IMR-90 (cell line): ENCODE measurements around the gene FNDC10. TPM values are rescaled to one million over a fixed set of nuclear protein-coding genes. Genes with fewer than 3 reads are reported as not detected.

Experiments
- ATAC-seq: fragments of 200-7000 bp; cut with Tn5 transposase; 2 replicates; pipeline ENCODE4 v1.9.1; 2020; ENCODE audit warnings: low read depth, mild to moderate bottlenecking, moderate library complexity
- BruUV-seq: library from RNA; stranded (reverse); fragments of 400-500 nt; replicated peaks from 2 replicates; lab custom pipeline; 2021; lab: Mats Ljungman, UMichigan
- CTCF ChIA-PET: fragments of 300-600 bp; formaldehyde crosslinking; extraction: SDS; loops from one replicate; lab custom pipeline; 2021; ENCODE audit warnings: antibody characterized with exemption; lab: Yijun Ruan, JAX
- POLR2A ChIA-PET: fragments of 300-600 bp; sonication (Branson Sonifier 250); formaldehyde crosslinking; loops from one replicate; lab custom pipeline; 2022; ENCODE audit warnings: antibody characterized with exemption; ENCODE audit not compliant: unreplicated experiment; lab: Charles Lee
- DNase-seq: peaks from one replicate; pipeline ENCODE4 v3.0.0; 2013
- H2AFZ ChIP-seq: replicated peaks from 2 replicates; pipeline ENCODE3; 2013; ENCODE audit warnings: low read length, mild to moderate bottlenecking; ENCODE audit not compliant: poor library complexity
- H2AK5ac ChIP-seq: 2 replicates; pipeline ENCODE4 v1.6.1; 2013; ENCODE audit warnings: low read depth, low read length, inconsistent platforms
- H2AK9ac ChIP-seq: replicated peaks from 2 replicates; pipeline ENCODE3; 2013; ENCODE audit warnings: mild to moderate bottlenecking, low read depth, low read length, moderate library complexity; ENCODE audit not compliant: poor library complexity
- H2BK120ac ChIP-seq: 2 replicates; pipeline ENCODE4 v1.6.1; 2013; ENCODE audit warnings: low read depth, low read length, inconsistent platforms
- H2BK15ac ChIP-seq: 3 replicates; pipeline ENCODE4 v1.6.1; 2013; ENCODE audit warnings: low read depth, low read length, inconsistent platforms
- H2BK20ac ChIP-seq: 2 replicates; pipeline ENCODE4 v1.6.1; 2013; ENCODE audit warnings: low read depth, mild to moderate bottlenecking, inconsistent platforms, low read length, moderate library complexity
- H2BK5ac ChIP-seq: 2 replicates; pipeline ENCODE4 v1.6.1; 2013; ENCODE audit warnings: mild to moderate bottlenecking, low read depth, low read length, inconsistent platforms; ENCODE audit not compliant: poor library complexity, severe bottlenecking
- H3K14ac ChIP-seq: replicated peaks from 2 replicates; pipeline ENCODE4 v1.6.1; 2013; ENCODE audit warnings: low read depth, low read length, inconsistent platforms
- H3K18ac ChIP-seq: 2 replicates; pipeline ENCODE4 v1.6.1; 2013; ENCODE audit warnings: low read depth, low read length, control low read depth
- H3K23ac ChIP-seq: 2 replicates; pipeline ENCODE4 v1.6.1; 2013; ENCODE audit warnings: low read depth, low read length, inconsistent platforms
- H3K27ac ChIP-seq: 2 replicates; pipeline ENCODE4 v1.5.1; 2013; ENCODE audit warnings: mild to moderate bottlenecking, control low read depth, low read length; ENCODE audit not compliant: insufficient read depth
- H3K27me3 ChIP-seq: 2 replicates; pipeline ENCODE4 v1.6.1; 2013; ENCODE audit warnings: low read length; ENCODE audit not compliant: control insufficient read depth, insufficient read depth
- H3K36me3 ChIP-seq: 2 replicates; pipeline ENCODE4 v1.6.1; 2013; ENCODE audit warnings: low read length, mixed read lengths; ENCODE audit not compliant: control insufficient read depth, insufficient read depth
- H3K4ac ChIP-seq: 2 replicates; pipeline ENCODE4 v1.6.1; 2013; ENCODE audit warnings: low read depth, low read length, inconsistent platforms
- H3K4me1 ChIP-seq: 2 replicates; pipeline ENCODE4 v1.6.1; 2013; ENCODE audit warnings: low read length, mixed read lengths; ENCODE audit not compliant: control insufficient read depth, insufficient read depth
- H3K4me2 ChIP-seq: 2 replicates; pipeline ENCODE4 v1.6.1; 2013; ENCODE audit warnings: low read depth, mild to moderate bottlenecking, control low read depth, low read length, moderate library complexity
- H3K4me3 ChIP-seq: 2 replicates; pipeline ENCODE4 v1.5.1; 2013; ENCODE audit warnings: low read depth, mild to moderate bottlenecking, control low read depth, low read length, moderate library complexity; ENCODE audit not compliant: insufficient read depth
- H3K56ac ChIP-seq: 2 replicates; pipeline ENCODE4 v1.6.1; 2013; ENCODE audit warnings: low read length, inconsistent platforms; ENCODE audit not compliant: insufficient read depth; ENCODE audit errors: extremely low read depth
- H3K79me1 ChIP-seq, 2 experiments: 2 replicates each; pipeline ENCODE4 v1.6.1; 2013; ENCODE audit warnings: low read length in 2 of 2, inconsistent platforms in 1 of 2, low read depth in 1 of 2
- H3K9ac ChIP-seq: 2 replicates; pipeline ENCODE4 v1.6.1; 2013; ENCODE audit warnings: low read depth, low read length, control low read depth
- H3K9me1 ChIP-seq: 2 replicates; pipeline ENCODE4 v1.6.1; 2013; ENCODE audit warnings: low read length, inconsistent platforms; ENCODE audit not compliant: insufficient read depth
- H3K9me3 ChIP-seq: 2 replicates; pipeline ENCODE4 v1.6.1; 2013; ENCODE audit warnings: low read length; ENCODE audit not compliant: control insufficient read depth, insufficient read depth
- H4K20me1 ChIP-seq: 2 replicates; pipeline ENCODE4 v1.6.1; 2013; ENCODE audit warnings: low read length, inconsistent platforms; ENCODE audit not compliant: insufficient read depth
- H4K5ac ChIP-seq: 2 replicates; pipeline ENCODE4 v1.6.1; 2013; ENCODE audit warnings: mild to moderate bottlenecking, low read depth, low read length, control low read depth
- H4K8ac ChIP-seq, 2 experiments: 2 replicates each; pipeline ENCODE4 v1.6.1; 2013; ENCODE audit warnings: low read depth in 2 of 2, low read length in 2 of 2, control low read depth in 1 of 2, inconsistent platforms in 1 of 2
- H4K91ac ChIP-seq: 2 replicates; pipeline ENCODE4 v1.6.1; 2013; ENCODE audit warnings: low read depth, low read length, inconsistent platforms; ENCODE audit not compliant: insufficient read depth
- BHLHE40 ChIP-seq: fragments of 150-350 bp; IDR thresholded peaks from 2 replicates; pipeline ENCODE4 v1.6.1; 2016; ENCODE audit warnings: mild to moderate bottlenecking, low read depth, low read length
- CHD1 ChIP-seq: IDR thresholded peaks from 2 replicates; pipeline ENCODE4 v1.6.1; 2012; ENCODE audit warnings: low read depth, low read length, improper control_type of control experiment
- CTCF ChIP-seq: conservative IDR thresholded peaks from 2 replicates; pipeline ENCODE4 v1.5.1; 2012; ENCODE audit warnings: mild to moderate bottlenecking, low read depth, low read length, improper control_type of control experiment
- FOS ChIP-seq: fragments of 150-350 bp; IDR thresholded peaks from 2 replicates; pipeline ENCODE4 v1.6.1; 2016; ENCODE audit warnings: low read depth, low read length
- MAFK ChIP-seq: IDR thresholded peaks from 2 replicates; pipeline ENCODE4 v1.6.1; 2012; ENCODE audit warnings: low read depth, low read length, improper control_type of control experiment
- MXI1 ChIP-seq: IDR thresholded peaks from 2 replicates; pipeline ENCODE4 v1.6.1; 2012; ENCODE audit warnings: low read depth, mild to moderate bottlenecking, low read length, moderate library complexity, borderline replicate concordance
- NFE2L2 ChIP-seq: fragments of 150-350 bp; IDR thresholded peaks from 2 replicates; pipeline ENCODE4 v1.6.1; 2016; ENCODE audit warnings: low read depth, mild to moderate bottlenecking, low read length
- POLR2A ChIP-seq: IDR thresholded peaks from 2 replicates; pipeline ENCODE4 v1.6.1; 2012; ENCODE audit warnings: mild to moderate bottlenecking, low read depth, low read length
- RFX5 ChIP-seq: IDR thresholded peaks from 2 replicates; pipeline ENCODE4 v1.8.0; 2012; ENCODE audit warnings: low read depth, mild to moderate bottlenecking, low read length, moderate library complexity
- SMC3 ChIP-seq: fragments of 150-350 bp; IDR thresholded peaks from 2 replicates; pipeline ENCODE4 v1.6.1; 2016; ENCODE audit warnings: low read depth, mild to moderate bottlenecking, antibody characterized with exemption, low read length, moderate library complexity
- WGBS, 2 experiments: methylation state at CpG; one replicate each; pipeline versions ENCODE4 v1.1.5 to v1.1.7; 2013; ENCODE audit warnings: missing lambda C conversion rate in 2 of 2; ENCODE audit not compliant: insufficient read length in 1 of 2; ENCODE audit errors: extremely low coverage in 2 of 2; 5-methylcytosine and 5-hydroxymethylcytosine counted together
- dilution Hi-C: fragments of 300-500 bp; cut with HindIII; formaldehyde crosslinking; loops from one replicate; pipeline ENCODE4 v1.14.3; 2018; ENCODE audit warnings: low sequenced_read_pairs; ENCODE audit not compliant: unreplicated experiment
- in situ Hi-C: fragments of 300-500 bp; cut with MboI; formaldehyde crosslinking; loops from 3 replicates; pipeline ENCODE4 v1.14.3; 2019; ENCODE audit warnings: low sequenced_read_pairs, inconsistent platforms, mixed read lengths
- intact Hi-C: fragments of 100-400 bp; cut with micrococcal nuclease; formaldehyde crosslinking; loops from 2 replicates; pipeline ENCODE4 v1.10.0; 2022
- polyA plus RNA-seq, 3 experiments: library from polyadenylated mRNA; depleted of rRNA; stranded (reverse); fragments of >200 nt; gene quantifications; 2 replicates each; pipeline ENCODE4 v1.2.3, GENCODE V29; 2012; ENCODE audit warnings: low replicate concordance in 1 of 3
- total RNA-seq: library from RNA; depleted of rRNA; stranded (reverse); fragments of >200 nt; gene quantifications from 2 replicates; pipeline ENCODE4 v1.2.3, GENCODE V29; 2012
- TF ChIP-seq, protein P1 (sequence below): fragments of 150-350 bp; IDR thresholded peaks from 2 replicates; pipeline ENCODE4 v1.6.1; 2016; ENCODE audit warnings: low read depth, mild to moderate bottlenecking, low read length, moderate library complexity, borderline replicate concordance

FNDC10 gene
- total and polyA plus RNA-seq, 2 of the 4 experiments (the other 2 are of a cell fraction): 0.36 to 5.8 TPM

- no peak for TF ChIP-seq BHLHE40
- no peak for TF ChIP-seq SMC3
These were observed 16.3 kb upstream of the FNDC10 start (continued) for GRCh38 chr1:1616045-1616790.

- peak within 1 kb of the TSS; percentile 98 for H4K5ac ChIP-seq
- H3K14ac ChIP-seq: peak within 1 kb of the TSS; percentile 97
- H3K36me3 ChIP-seq: peaks cover 10% of the 10 kb centered on the region; the same call in 1 of the 2 replicates
- in situ Hi-C loops (no loop called here), dilution Hi-C loops (no loop called here), intact Hi-C loops (loop anchor here (2.0 kb wide), 1 partner anchor 43 kb away; the partner anchor contains the start of gene CDK11B)
- ChIA-PET CTCF (no interaction called here), POLR2A (interaction anchor here (0.6 kb wide), 1 partner anchor 26 kb away, joined by 3 read pairs; no protein-coding TSS in a partner anchor)
- H3K9me3 ChIP-seq: no peaks in the 10 kb centered on the region
- H3K79me1 ChIP-seq: peaks cover 16 to 54% of the 10 kb centered on the region in 2 experiments; a peak in 3 of 4 replicates
- H2BK5ac ChIP-seq: peak within 1 kb of the TSS; percentile 99
- no peaks in the 10 kb centered on the region for H3K27me3 ChIP-seq
- 0 out of 3 replicates have a peak within 1 kb of the TSS, but pooled peaks have one; percentile 28 for H2BK15ac ChIP-seq
- peaks cover 11% of the 10 kb centered on the region; the same call in 1 of the 2 replicates for H3K9me1 ChIP-seq
- H4K20me1 ChIP-seq: peaks cover 41% of the 10 kb centered on the region
- no TSS peak for BruUV-seq
- ATAC-seq (peak; percentile 90), DNase-seq (peak; percentile 95)
- peak within 1 kb of the TSS; percentile 86 for H3K56ac ChIP-seq
- peak within 1 kb of the TSS; percentile 98 for H4K91ac ChIP-seq
- H2BK120ac ChIP-seq: peak within 1 kb of the TSS; percentile 58; the same call in 1 of the 2 replicates
- H2AK5ac ChIP-seq: peak within 1 kb of the TSS; percentile 96
- WGBS, 2 experiments: 1% methylated on average over 83 of the region's 107 CpGs; no CpG with 5 or more reads in 1 of the 2 experiments
- no peak within 1 kb of the TSS for H2BK20ac ChIP-seq
- H4K8ac ChIP-seq: peak within 1 kb of the TSS; percentile 79 to 99
- peak within 1 kb of the TSS; percentile 94 for H3K4me3 ChIP-seq
- H3K23ac ChIP-seq: peak within 1 kb of the TSS; percentile 95
- peak within 1 kb of the TSS; percentile 100 for H3K9ac ChIP-seq
- H3K4ac ChIP-seq: peak within 1 kb of the TSS; percentile 98
- peak within 1 kb of the TSS; percentile 95 for H2AFZ ChIP-seq
- peak within 1 kb of the TSS; percentile 100 for H3K27ac ChIP-seq
- peak within 1 kb of the TSS; percentile 92 for H3K18ac ChIP-seq
- peaks cover 7% of the 10 kb centered on the region for H3K4me1 ChIP-seq
- peak within 1 kb of the TSS; percentile 85 for H3K4me2 ChIP-seq
- H2AK9ac ChIP-seq: peak within 1 kb of the TSS; percentile 100
- TF ChIP-seq MAFK: no peak
- TF ChIP-seq, protein P1, sequence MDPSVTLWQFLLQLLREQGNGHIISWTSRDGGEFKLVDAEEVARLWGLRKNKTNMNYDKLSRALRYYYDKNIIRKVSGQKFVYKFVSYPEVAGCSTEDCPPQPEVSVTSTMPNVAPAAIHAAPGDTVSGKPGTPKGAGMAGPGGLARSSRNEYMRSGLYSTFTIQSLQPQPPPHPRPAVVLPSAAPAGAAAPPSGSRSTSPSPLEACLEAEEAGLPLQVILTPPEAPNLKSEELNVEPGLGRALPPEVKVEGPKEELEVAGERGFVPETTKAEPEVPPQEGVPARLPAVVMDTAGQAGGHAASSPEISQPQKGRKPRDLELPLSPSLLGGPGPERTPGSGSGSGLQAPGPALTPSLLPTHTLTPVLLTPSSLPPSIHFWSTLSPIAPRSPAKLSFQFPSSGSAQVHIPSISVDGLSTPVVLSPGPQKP: 0 out of 2 replicates have a peak, but pooled peaks have one; percentile 64
- peak; percentile 22 for TF ChIP-seq BHLHE40
- TF ChIP-seq NFE2L2: no peak
- peak; percentile 87 for TF ChIP-seq RFX5
- no peak for TF ChIP-seq FOS
- TF ChIP-seq CHD1: peak; percentile 93; the same call in 1 of the 2 replicates
- no peak for TF ChIP-seq SMC3
- TF ChIP-seq POLR2A: peak; percentile 97
- no peak for TF ChIP-seq CTCF
- no peak; the same call in 1 of the 2 replicates for TF ChIP-seq MXI1
These were observed 15.5 kb upstream of the FNDC10 start, which contains the start of gene MIB2 for GRCh38 chr1:1615256-1616044. Gene MIB2, plus strand, starts transcription at chr1:1615500. Its CDS starts 7,953 bp downstream, at chr1:1623453.
